Measurements from ENCODE around the gene GEMIN8.

Gene GEMIN8

DNA sequence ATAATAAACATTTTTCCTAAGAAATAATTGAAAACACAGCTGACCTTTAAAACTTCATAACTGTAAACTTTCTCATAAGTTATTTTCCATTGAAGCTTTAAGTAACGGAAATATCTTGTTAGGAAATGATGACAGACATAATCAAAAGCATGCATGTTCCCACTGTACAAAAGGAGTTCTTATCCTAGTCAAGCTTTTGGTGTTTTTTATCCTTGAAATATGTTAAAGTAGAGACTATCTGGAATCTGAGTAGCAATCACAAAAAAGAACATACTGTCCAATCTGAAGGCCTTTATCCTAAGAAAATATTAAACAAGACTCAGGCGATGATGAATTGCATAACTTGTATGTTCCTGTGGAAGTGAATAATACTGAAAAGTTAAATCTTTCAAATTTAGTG lies 14.4 kb downstream of the GEMIN8 start:
- DNase-seq, result no peak

DNA sequence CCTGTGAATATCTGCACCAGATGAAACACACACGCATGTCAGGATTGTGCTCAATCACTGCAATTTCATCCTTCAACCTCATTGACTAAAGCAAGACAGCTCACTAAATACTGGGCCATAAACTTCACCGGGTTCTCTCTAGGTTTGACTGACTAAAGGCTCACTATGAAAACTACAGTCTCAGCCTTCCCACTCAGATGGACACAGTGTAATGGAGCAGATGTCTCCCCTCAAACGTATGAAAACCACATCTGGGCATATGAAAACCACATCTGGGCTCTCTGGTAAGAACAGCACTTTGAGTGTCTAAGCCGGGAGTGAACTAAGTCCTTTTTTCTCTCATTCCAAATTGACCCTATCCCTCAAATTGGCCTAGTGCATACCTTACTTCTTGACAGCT lies 15.2 kb downstream of the GEMIN8 start:
- DNase-seq, result no peak

- DNase-seq, result no peak
Measured at GRCh38 chrX:14013054-14013453, 16.6 kb downstream of the GEMIN8 start.

GRCh38 chrX:14010566-14010965 lies 19.1 kb downstream of the GEMIN8 start:
- no peak for DNase-seq

DNA sequence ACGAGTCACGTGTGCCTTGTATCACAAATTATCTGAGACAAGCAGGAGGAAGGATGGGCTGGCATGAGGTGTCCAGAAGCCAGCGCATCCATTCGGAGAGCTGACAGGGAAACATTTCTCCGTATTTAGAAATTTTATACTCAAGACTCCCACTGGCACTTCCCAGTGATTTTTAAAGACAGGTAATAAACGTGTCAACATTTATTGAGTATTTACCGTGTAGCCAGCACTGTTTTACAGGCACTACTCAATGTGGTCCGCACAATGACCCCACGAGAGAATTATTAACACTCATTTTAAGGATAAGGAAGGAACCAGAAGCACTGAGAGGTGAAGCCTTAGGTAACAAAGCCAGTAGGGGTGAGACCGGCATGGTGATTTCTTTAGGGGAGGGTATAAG lies 23.2 kb downstream of the GEMIN8 start:
- no peak for DNase-seq

- no peak for DNase-seq
Measured at GRCh38 chrX:14003876-14004425, 25.7 kb downstream of the GEMIN8 start.

DNA sequence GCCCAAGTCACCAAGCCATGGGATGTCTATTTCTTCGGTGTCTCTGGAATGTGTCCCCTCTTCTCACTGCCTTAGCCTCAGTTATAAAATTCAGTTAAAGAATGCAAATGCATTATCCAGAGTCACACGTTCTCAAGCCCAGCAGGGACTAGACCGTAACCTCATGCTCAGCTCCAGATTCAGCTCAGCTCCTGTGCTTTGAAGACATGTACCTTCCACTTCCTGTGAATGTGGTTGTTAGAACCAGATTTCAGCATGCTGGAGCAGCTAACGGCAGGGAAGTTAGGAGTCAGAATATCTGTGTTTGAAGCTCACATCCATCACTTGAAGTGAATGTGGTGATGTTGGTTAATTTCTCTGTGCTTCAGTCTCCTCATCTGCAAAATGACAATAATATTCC lies 26.7 kb downstream of the GEMIN8 start:
- DNase-seq, result no peak

DNA sequence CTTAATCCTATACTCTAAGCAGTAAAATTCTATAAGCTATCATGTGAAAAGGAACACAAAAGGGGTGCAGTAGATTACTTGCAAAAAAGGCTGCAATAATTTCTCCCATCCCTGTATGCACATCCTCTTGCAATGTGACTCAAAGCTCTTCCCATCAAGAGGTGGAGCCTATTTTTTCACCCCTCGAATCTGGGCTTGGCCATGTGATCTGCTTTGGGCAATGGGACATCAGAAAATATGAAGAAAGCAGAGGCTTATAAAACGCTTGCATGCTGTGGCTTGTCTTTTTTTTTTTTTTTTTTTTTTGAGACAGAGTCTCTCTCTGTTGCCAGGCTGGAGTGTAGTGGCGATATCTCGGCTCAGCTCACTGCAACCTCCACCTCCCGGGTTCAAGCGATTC lies 33.0 kb downstream of the GEMIN8 start:
- no peak for DNase-seq

DNA sequence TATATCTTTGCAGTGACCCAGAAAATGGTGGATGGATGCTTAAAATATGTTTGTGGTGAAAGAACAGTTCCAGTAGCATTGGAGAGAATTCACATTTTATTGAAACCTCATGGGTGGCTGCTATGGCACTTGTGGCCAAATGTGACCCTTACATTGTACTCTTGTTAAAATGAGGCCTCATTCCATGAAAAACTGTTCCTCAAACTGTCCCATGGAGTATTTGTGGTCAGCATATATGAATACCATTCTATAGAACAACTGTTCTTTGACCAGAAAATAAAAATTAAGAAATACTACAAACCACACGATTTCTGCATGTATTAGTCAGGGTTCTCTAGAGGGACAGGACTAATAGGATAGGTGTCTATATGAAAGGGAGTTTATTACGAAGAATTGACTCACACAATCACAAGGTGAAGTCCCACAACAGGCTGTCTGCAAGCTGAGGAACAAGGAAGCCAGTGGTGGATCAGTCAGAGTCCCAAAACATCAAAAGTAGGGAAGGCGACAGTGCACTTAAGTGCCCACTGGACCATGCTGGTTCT lies 35.1 kb downstream of the GEMIN8 start:
- DNase-seq, result no peak

DNA sequence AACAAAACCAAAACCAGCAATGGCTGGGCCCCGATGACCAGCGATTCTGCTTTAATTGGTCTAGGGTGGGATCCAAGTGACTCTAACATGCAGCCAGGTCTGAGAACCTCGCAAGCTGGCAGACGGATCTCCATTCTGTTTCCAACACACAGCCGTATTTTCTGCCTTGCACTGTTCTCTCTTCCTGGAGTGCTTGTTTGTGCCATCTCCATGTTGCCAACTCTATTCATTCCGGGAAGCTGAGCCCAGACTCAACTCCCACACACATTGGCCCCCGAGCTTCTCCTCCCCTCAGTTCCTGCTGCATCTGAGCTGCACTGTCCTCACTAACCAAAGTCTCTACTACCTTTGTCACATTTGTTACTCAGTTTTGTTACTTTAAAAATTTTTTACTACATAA lies 35.6 kb downstream of the GEMIN8 start:
- no peak for DNase-seq

DNA sequence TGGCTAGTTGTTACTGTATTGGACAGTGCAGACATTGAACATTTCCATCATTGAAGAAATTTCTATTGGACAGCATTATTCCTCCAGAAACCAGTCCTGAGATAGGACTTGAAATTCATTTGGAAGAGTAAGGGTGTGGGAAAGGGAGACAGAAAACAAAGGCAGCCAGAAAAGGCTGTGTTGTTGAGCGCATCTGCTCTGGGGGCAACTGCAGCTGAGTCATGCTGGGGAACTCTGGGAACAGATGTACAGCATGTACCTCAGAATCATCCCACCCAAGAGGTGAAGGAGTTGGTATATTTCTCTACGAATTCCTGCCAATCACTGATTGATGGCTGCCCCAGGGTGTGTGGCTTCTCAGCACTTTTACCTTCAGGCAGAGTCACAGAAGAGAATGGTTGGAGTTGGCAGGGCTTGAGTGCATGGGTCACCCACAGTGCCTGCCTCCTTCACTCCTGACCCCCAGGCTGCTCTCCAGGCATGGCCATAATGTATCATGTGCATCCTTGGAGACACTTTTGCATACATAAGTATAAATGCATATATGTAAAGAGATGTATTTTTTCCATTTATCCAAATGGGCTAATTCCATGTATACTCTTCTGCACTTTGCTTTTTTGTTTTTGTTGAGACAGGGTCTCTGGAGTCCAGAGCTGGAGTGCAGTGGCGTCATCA lies 39.4 kb downstream of the GEMIN8 start:
- DNase-seq, result no peak

DNA sequence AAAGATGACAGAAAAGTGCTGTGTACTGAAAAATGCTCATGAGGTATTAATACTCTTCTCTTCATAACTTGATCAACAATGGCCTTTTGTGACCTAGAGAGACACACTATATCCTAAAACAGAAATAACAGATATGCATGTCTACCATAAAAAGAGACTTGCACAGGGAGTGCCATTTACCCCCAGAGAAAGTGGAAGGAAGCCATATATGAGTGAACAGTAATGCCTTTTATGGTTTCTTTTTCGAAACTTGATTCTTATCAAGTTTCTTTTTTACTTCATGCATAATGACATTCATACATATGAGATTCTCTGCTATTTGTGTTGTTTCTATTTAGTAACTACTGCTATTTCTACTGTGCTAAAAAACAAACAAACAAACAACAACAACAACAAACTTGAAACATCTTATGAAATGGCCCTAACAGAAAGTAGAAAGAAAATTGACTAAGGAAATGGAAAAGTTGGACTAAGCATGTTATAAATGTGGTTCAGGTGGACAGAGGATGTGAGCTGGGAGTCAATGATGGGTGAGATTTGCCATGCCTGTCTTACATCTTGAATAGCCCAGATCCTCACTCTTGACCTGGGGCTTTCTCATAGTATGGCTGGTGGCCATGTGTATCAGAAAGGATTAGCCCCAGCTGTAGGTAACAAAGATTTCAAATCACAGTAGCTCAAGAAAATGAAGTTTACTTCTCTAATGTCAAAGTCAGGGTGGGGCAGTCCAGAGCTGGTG lies 43.8 kb downstream of the GEMIN8 start:
- DNase-seq, result no peak

GRCh38 chrX:13983734-13984133 lies 46.0 kb downstream of the GEMIN8 start:
- no peak for DNase-seq

GRCh38 chrX:13968198-13968597 lies 61.5 kb downstream of the GEMIN8 start:
- DNase-seq, result no peak

GRCh38 chrX:13967636-13968035 lies 62.1 kb downstream of the GEMIN8 start:
- no peak for DNase-seq

DNA sequence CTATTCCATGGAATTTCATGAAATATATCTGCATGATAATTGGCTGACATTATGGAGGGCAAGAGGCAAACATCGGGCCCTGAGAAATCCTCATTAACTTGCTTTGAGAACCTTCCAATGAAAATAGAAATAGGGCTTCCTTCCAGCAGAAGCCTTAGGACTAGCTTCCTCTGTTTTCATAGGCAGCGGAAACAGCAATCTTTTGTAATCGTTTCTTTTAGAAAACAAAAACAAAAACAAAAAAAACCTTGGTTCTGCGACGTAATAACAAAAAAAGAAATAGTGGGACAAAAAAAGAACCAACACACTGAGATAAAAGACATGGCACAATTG lies 62.9 kb downstream of the GEMIN8 start:
- no peak for DNase-seq

- no peak for DNase-seq
Measured at GRCh38 chrX:13966071-13966792, 63.5 kb downstream of the GEMIN8 start.

DNA sequence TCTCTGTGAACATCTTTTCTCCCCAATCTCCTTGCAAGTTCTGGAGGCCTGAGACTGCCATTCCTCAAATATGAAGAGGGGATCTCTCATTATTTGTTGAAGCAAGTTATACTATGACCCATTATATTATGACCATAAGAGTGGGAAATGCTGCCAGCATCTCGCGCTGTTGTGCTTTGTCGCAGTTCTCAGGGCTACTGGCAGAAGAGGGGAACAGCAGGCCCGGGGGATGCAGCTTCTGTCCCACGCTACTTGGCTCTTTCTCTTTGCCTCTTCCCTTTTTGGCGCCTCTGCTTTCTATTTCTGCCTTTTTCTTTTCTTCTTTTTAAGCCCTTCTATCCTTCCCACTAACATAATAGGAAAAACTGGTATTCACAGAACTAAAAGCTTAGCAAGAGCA lies 64.2 kb downstream of the GEMIN8 start:
- no peak for DNase-seq

- DNase-seq, result no peak
Measured at GRCh38 chrX:13956998-13957397, 72.7 kb downstream of the GEMIN8 start.

Data from NCI-H526 (cell line).